Stimulated activated CD8-positive, alpha-beta memory T cell treated with anti-CD3 and anti-CD28 coated beads, Interleukin-12 subunit alpha, Interleukin-12 subunit beta, amount 100 ng/mL, for 24 hours (primary cell): ENCODE data around the gene RFNG.

Experiments
- DNase-seq: peaks from one replicate; pipeline ENCODE4 v3.0.0-alpha.2; 2020; ENCODE audit errors: extremely low read depth

RFNG gene

GRCh38 chr17:82051776-82052637 lies at the start of gene RFNG, which contains the start of gene GPS1:
TSS of gene RFNG (minus strand) at chr17:82051811. CDS start at chr17:82051766, 45 bp downstream.
TSS of gene GPS1 (plus strand) at chr17:82051898. CDS start at chr17:82051932, 34 bp downstream.
- DNase-seq = peak; percentile 75

GRCh38 chr17:82101301-82101715 lies 49.7 kb upstream of the RFNG start:
- no peak for DNase-seq

GRCh38 chr17:82100502-82101298 lies 49.1 kb upstream of the RFNG start:
- DNase-seq = no peak

GRCh38 chr17:82098939-82099763 lies 47.5 kb upstream of the RFNG start:
- DNase-seq = no peak

GRCh38 chr17:82098169-82098938 lies 46.7 kb upstream of the RFNG start, which contains the start of gene FASN:
TSS of gene FASN (minus strand) at chr17:82098236. CDS start at chr17:82096445, 1,791 bp downstream.
- DNase-seq = peak; percentile 86

GRCh38 chr17:82097919-82098168 lies 46.2 kb upstream of the RFNG start:
- no peak for DNase-seq

GRCh38 chr17:82097184-82097918 lies 45.7 kb upstream of the RFNG start:
- no peak for DNase-seq

GRCh38 chr17:82096709-82097183 lies 45.1 kb upstream of the RFNG start:
- DNase-seq = no peak

GRCh38 chr17:82095777-82096708 lies 44.4 kb upstream of the RFNG start:
- no peak for DNase-seq

- DNase-seq = no peak
Measured at GRCh38 chr17:82094931-82095776, 43.5 kb upstream of the RFNG start.

GRCh38 chr17:82092995-82093751 lies 41.6 kb upstream of the RFNG start:
- no peak for DNase-seq

- no peak for DNase-seq
Measured at GRCh38 chr17:82092628-82092994, 41.0 kb upstream of the RFNG start.

- DNase-seq = no peak
Measured at GRCh38 chr17:82092094-82092586, 40.5 kb upstream of the RFNG start.

- no peak for DNase-seq
Measured at GRCh38 chr17:82091264-82092066, 39.9 kb upstream of the RFNG start.

GRCh38 chr17:82090549-82091263 lies 39.1 kb upstream of the RFNG start:
- no peak for DNase-seq
